ENCODE measurements around the gene ILRUN. TPM values are rescaled to one million over a fixed set of nuclear protein-coding genes. Genes with fewer than 3 reads are reported as not detected.
"Not testable (repeated sequence)": the region's sequence is repeated elsewhere in the genome, so short reads cannot be mapped to it uniquely, and the experiment has no call there.

The ILRUN gene
- 47.0 TPM for polyA plus RNA-seq (2012; ENCODE audit: insufficient read depth, insufficient read length)

- peak; percentile 82 for DNase-seq (ENCODE audit: low read depth, low spot score)
Observed at GRCh38 chr6:34696739-34697543, at the start of gene ILRUN. Gene ILRUN, minus strand, starts transcription at chr6:34696767. Its CDS starts 164 bp downstream, at chr6:34696603.

GRCh38 chr6:34745277-34746103, 48.9 kb upstream of the ILRUN start:
- no peak overlapping the region for H3K4me3 ChIP-seq (ENCODE audit: low read length)
- DNase-seq (ENCODE audit: low read depth, low spot score) = no peak

More at GRCh38 chr6:34696739-34697543, at the start of gene ILRUN:
- peak within 1 kb of the TSS; percentile 96 for H3K4me3 ChIP-seq (ENCODE audit: low read length)

DNA sequence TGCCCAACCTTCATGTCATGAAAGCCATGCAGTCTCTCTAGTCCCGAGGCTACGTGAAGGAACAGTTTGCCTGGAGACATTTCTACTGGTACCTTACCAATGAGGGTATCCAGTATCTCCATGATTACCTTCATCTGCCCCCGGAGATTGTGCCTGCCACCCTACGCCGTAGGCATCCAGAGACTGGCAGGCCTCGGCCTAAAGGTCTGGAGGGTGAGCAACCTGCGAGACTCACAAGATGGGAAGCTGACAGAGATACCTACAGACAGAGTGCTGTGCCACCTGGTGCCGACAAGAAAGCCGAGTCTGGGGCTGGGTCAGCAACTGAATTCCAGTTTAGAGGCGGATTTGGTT, 47.7 kb upstream of the ILRUN start:
- not testable (repeated sequence) for H3K4me3 ChIP-seq (ENCODE audit: low read length); DNase-seq (ENCODE audit: low read depth, low spot score)

DNA sequence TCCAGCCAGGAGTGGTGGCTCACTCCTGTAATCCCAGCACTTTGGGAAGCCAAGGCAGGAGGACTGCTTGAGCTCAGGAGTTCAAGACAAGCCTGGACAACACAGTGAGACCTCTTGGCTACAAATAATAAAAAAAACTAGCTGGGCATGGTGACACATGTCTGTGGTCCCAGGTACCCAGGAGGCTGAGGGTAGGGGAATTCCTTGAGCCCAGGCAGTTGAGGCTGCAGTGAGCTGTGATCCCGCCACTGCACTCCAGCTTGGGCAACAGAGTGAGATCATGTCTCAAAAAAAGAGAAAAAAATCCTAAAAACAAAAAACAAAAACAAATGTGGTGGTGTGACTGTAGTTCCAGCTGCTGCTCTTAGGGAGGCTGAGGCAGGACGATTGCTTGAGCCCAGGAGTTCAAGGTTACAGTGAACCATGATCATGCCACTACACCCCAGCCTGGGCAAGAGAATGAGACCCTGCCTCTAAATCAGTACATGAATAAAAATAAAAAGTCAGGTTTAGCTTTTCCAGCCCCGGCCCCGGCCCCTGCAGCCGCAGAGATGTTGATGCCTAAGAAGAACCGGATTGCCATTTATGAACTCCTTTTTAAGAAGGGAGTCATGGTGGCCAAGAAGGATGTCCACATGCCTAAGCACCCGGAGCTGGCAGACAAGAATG, 47.2 kb upstream of the ILRUN start:
- no peak overlapping the region for H3K4me3 ChIP-seq (ENCODE audit: low read length)
- DNase-seq (ENCODE audit: low read depth, low spot score) = no peak

DNA sequence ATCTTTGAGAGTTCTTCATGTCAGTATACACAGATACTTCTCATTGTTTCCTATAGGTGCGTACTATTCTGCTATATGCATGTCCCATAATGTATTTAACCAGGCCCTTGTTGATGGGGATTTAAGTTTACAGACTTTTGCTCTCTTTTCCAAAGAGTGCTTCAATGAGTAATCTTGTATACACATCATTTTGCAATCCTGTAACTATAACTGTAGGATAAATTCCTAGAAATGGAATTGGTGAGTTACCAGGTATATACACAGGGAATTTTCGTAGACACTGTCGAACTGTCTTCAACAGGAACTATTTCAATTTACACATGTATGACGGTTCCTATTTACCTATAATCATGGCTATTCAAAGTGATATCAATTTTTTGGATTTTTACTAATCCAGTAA, 45.5 kb upstream of the ILRUN start:
- H3K4me3 ChIP-seq (ENCODE audit: low read length) = no peak overlapping the region
- no peak for DNase-seq (ENCODE audit: low read depth, low spot score)

DNA sequence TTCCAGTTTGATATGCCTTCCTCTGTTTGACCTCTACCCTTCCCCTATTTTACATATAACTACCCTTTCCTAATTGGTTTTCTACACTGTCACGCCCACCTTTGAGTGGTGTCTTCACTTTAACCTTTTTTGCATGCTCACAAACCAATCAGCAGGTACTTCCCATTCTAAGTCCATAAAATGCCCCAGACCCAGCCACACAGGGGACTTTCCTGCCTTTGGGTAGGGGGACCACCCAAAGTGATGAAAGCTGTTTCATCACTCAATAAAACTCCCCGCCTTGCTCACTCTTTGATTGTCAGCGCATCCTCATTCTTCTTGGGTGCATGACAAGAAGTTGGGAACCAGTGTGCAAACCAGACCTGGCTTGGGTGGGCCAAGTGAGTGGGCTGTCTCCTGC, 40.3 kb upstream of the ILRUN start:
- no peak overlapping the region for H3K4me3 ChIP-seq (ENCODE audit: low read length)
- DNase-seq (ENCODE audit: low read depth, low spot score) = no peak

DNA sequence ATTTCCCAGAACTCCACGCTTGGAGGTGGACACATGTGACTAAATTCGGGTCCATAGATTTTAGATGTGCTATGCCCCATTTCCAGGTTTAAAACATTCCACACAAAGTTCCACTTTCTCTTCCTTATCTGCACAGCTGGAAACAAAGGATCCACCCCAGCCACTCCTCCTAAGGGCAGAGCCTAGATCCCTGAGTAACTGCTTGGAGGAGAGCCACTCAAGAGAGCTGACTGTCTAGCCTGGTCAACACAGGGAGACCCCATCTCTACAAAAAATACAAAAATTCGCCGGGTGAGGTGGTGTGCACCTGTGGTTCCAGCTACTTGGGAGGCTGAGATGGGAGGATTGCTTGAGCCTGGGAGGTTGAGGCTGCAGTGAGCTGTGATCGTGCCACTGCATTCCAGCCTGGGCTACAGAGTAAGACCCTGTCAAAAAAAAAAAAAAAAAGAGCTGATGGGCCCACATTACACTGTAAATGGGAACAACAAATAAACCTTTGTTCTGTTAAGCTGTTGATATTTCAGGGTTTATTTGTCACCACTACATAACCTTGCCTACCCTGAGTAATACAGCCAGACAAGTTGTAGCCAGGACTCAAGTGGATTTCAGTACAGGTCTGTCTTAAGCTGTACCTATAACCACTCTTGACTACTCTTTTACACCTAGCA, 35.0 kb upstream of the ILRUN start:
- DNase-seq (ENCODE audit: low read depth, low spot score) = no peak
- no peak overlapping the region for H3K4me3 ChIP-seq (ENCODE audit: low read length)

DNA sequence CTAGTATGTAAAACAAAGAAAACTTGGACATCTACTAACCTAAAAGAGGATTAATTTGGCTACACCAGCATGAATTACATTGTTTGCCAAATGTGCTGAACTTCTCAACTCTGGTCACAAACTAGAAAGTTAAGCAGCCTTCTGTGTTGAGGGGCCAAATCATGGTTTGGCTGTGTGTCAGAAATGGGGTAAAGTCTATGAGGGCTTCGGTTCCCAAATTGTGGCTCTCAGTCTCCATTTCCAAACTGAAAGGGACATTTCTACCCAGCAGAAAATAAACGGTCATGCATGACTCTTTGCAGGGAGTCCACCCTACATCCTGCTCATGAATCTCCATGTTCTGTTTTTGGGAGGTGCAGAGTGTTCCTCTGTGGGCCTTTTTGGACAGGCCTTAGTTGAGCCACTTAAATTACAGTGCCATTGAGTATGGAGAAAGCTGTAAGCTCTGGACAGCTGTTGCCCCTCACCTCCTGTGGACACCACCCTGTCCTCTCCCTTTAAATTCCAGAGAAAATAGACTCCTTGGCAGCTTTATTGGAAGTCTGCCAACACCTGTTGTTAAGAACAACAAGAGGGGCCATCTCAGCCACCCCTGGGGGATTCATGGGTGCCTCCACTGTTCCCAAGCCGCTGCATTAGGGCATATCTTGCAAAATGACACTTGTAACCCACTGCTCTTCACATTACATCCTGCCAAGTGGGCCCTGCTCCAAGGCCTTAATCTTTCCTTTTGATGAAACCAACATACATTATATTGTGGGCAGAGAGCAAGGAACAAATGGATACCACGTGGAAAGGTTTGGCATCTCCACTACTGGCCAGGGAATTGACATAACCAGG, 33.3 kb upstream of the ILRUN start:
- no peak for DNase-seq (ENCODE audit: low read depth, low spot score)
- no peak overlapping the region for H3K4me3 ChIP-seq (ENCODE audit: low read length)

- DNase-seq (ENCODE audit: low read depth, low spot score) = no peak
- H3K4me3 ChIP-seq (ENCODE audit: low read length) = no peak overlapping the region
Observed at GRCh38 chr6:34726055-34726454, 29.5 kb upstream of the ILRUN start.

DNA sequence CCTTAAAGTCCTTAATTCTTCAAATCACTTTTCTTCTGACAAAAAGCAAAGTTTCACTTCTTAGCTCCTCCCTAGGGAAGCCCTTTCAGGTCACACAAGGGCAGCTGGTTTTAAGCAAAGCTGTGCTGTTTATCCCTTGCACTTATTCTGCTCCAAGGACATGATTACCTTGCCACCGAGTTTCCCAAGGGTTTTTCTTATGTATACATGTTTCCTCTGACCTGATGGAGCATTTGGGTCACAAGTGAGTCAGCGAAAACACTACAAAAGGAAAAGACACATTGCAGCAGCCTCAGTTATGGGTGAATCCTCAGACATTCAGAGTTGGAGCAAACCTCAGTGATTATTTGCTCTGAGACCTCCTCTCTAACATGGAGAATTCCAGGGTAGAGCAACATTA, 26.6 kb upstream of the ILRUN start:
- H3K4me3 ChIP-seq (ENCODE audit: low read length) = no peak overlapping the region
- no peak for DNase-seq (ENCODE audit: low read depth, low spot score)

DNA sequence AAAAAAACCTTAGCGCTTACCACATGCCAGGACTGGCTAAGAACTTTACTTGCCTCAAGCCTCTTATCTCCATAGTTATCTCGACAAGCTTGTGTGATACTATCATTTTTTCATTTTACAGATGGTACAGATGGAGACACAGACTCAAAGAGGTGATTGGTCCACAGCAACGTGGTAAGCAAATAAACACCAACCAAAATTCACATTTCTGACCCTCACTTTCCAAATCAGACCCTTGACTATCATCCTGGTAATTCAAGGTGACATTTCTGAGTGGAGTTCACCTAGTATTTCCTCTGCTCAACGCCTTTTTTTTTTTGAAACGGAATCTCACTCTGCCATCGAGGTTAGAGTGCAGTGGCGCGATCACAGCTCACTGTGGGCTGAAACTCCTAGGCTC, 25.9 kb upstream of the ILRUN start:
- H3K4me3 ChIP-seq (ENCODE audit: low read length) = no peak overlapping the region
- DNase-seq (ENCODE audit: low read depth, low spot score) = peak; percentile 4

DNA sequence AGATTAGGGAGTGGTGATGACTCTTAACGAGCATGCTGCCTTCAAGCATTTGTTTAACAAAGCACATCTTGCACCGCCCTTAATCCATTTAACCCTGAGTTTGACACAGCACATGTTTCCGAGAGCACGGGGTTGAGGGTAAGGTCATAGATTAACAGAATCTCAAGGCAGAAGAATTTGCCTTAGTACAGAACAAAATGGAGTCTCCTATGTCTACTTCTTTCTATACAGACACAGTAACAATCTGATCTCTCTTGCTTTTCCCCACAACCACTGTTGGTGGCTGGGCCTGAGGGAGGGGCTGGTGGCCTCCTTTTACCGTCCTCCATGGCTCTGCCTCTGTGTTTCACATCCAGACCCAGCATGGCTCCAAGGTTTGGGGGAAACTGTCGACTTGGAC, 23.6 kb upstream of the ILRUN start:
- DNase-seq (ENCODE audit: low read depth, low spot score); H3K4me3 ChIP-seq (ENCODE audit: low read length): not testable (repeated sequence)

- not testable (repeated sequence) for H3K4me3 ChIP-seq (ENCODE audit: low read length); DNase-seq (ENCODE audit: low read depth, low spot score)
Observed at GRCh38 chr6:34719646-34720045, 23.1 kb upstream of the ILRUN start.

- no peak overlapping the region for H3K4me3 ChIP-seq (ENCODE audit: low read length)
Observed at GRCh38 chr6:34718976-34719375, 22.4 kb upstream of the ILRUN start.

GRCh38 chr6:34717466-34717865, 20.9 kb upstream of the ILRUN start:
- no peak for DNase-seq (ENCODE audit: low read depth, low spot score)
- no peak overlapping the region for H3K4me3 ChIP-seq (ENCODE audit: low read length)

More at GRCh38 chr6:34718976-34719375, 22.4 kb upstream of the ILRUN start:
- DNase-seq (ENCODE audit: low read depth, low spot score) = no peak

DNA sequence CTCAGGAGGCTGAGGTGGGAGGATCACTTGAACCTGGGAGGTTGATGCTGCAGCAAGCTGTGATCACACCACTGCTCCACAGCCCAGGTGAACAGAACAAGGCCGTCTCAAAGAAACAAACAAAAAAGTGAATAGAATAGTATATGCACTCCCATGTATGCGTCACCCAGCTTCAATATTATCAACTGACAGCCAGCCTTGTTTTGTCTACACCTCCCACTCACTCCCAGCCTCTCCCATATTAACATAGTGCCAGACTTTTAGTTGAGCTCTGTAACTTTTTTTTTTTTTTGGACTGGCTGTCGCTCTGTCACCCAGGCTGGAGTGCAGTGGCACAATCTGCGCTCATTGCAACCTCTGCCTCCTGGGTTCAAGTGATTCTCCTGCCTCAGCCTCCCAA, 18.1 kb upstream of the ILRUN start:
- H3K4me3 ChIP-seq (ENCODE audit: low read length) = no peak overlapping the region
- DNase-seq (ENCODE audit: low read depth, low spot score) = no peak

DNA sequence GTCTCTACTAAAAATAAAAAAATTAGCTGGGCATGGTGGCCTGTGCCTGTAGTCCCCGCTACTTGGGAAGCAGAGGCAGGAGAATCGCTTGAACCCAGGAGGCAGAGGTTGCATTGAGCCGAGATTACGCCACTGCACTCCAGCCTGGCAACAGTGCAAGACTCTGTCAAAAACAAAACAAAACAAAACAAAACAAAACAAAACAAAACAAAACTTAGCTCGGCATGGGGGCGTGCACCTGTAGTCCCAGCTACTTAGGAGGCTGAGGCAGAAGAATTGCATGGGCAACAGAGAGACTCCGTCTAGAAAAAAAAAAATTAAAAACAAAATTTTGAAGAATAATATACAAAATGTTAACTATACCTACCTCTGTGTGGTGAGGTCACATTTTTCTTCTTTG, 16.3 kb upstream of the ILRUN start:
- not testable (repeated sequence) for H3K4me3 ChIP-seq (ENCODE audit: low read length); DNase-seq (ENCODE audit: low read depth, low spot score)

DNA sequence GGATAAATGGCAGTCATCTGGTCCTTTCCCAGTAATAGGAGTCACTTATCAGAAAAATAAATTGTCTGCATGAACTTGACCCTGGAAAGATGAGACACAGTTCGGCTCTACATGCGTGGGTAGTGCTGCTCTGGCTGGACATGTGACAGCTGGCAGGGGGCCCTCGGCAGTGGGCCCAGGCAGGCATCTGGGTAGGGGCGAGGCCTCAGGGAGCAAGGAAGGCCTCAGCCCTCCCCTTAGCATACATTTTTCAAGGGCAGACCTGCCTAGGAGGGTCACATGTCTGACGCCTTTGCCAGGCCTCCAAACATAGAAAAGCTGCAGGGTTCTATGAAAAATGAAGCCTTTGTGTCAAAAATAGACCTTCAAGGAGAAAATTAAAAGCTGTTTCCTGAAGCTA, 12.8 kb upstream of the ILRUN start:
- H3K4me3 ChIP-seq (ENCODE audit: low read length) = no peak overlapping the region
- no peak for DNase-seq (ENCODE audit: low read depth, low spot score)
